PC-9 (cell line): ENCODE data around the gene SYPL1.

Experiments used
- EZH2 ChIP-seq: fragments of 200-600 bp; sonication (generic); IDR thresholded peaks from 2 replicates; pipeline ENCODE4 v1.8.0; 2017; ENCODE audit warnings: antibody characterized with exemption, low read depth
- TF ChIP-seq, protein P1 (sequence below): fragments of 200-600 bp; sonication (generic); conservative IDR thresholded peaks from 2 replicates; pipeline ENCODE4 v1.6.1; 2017; ENCODE audit warnings: mixed run types, antibody characterized with exemption, mild to moderate bottlenecking, moderate library complexity

DNA sequence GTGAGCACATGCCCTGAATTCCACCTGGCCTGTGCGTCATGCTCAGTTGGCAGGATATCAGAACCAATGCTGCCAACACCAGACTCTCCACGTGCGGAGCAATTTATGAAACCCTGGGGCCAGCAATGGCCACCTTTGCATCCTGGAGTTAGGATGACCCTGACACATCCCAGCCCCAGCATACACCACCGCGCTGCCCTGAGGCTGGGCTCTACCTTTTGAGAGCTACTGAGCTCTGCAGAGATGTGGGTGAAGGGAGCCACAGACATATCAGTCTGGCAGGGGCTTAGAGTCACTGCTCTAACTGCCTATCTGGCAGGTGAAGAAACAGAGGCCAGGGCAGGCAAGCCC is 41.9 kb downstream of the SYPL1 start:
- TF ChIP-seq, protein P1, sequence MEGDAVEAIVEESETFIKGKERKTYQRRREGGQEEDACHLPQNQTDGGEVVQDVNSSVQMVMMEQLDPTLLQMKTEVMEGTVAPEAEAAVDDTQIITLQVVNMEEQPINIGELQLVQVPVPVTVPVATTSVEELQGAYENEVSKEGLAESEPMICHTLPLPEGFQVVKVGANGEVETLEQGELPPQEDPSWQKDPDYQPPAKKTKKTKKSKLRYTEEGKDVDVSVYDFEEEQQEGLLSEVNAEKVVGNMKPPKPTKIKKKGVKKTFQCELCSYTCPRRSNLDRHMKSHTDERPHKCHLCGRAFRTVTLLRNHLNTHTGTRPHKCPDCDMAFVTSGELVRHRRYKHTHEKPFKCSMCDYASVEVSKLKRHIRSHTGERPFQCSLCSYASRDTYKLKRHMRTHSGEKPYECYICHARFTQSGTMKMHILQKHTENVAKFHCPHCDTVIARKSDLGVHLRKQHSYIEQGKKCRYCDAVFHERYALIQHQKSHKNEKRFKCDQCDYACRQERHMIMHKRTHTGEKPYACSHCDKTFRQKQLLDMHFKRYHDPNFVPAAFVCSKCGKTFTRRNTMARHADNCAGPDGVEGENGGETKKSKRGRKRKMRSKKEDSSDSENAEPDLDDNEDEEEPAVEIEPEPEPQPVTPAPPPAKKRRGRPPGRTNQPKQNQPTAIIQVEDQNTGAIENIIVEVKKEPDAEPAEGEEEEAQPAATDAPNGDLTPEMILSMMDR: no peak
- TF ChIP-seq EZH2: no peak
